Heart right ventricle (tissue), 16 donors: ENCODE results near the gene ZSWIM8. TPM values are rescaled to one million over a fixed set of nuclear protein-coding genes. Genes with fewer than 3 reads are reported as not detected.

ENCODE experiments used
- ATAC-seq, 8 donors: fragments of 200-7000 bp; cut with Tn5 transposase; one replicate each; pipeline ENCODE4 v1.9.1; 2020; ENCODE audit warnings: mild to moderate bottlenecking in 8 of 8, moderate library complexity in 8 of 8, moderate number of reproducible peaks in 1 of 8
- DNase-seq, 2 donors: peaks; one replicate each; pipeline ENCODE4 v3.0.0-alpha.2; 2020
- H3K27ac ChIP-seq, 10 donors: fragments of 200-600 bp; sonication (generic) in 2 of 10; one replicate each; pipeline versions ENCODE4 v1.5.0 to v1.8.0; 2020 to 2022; ENCODE audit warnings: mild to moderate bottlenecking in 3 of 10
- H3K27me3 ChIP-seq, 7 donors: fragments of 200-600 bp; one replicate each; pipeline ENCODE4 v1.8.0; 2021 to 2022; ENCODE audit warnings: mild to moderate bottlenecking in 2 of 7
- H3K36me3 ChIP-seq, 9 donors: fragments of 200-600 bp; sonication (generic) in 1 of 9; one replicate each; pipeline versions ENCODE4 v1.5.0 to v1.8.0; 2020 to 2022; ENCODE audit warnings: mild to moderate bottlenecking in 2 of 9
- H3K4me1 ChIP-seq, 9 donors: fragments of 200-600 bp; sonication (generic) in 1 of 9; one replicate each; pipeline versions ENCODE4 v1.5.0 to v1.8.0; 2020 to 2022; ENCODE audit warnings: mild to moderate bottlenecking in 4 of 9
- H3K4me3 ChIP-seq, 10 donors: fragments of 200-600 bp; sonication (generic) in 2 of 10; one replicate each; pipeline versions ENCODE4 v1.5.0 to v1.8.0; 2020 to 2022; ENCODE audit warnings: mild to moderate bottlenecking in 7 of 10, moderate library complexity in 2 of 10
- H3K9me3 ChIP-seq, 11 donors: fragments of 200-600 bp in 10 of 11; sonication (generic) in 2 of 11; one replicate each; pipeline versions ENCODE4 v1.5.0 to v1.8.0; 2013 to 2022; ENCODE audit warnings: mild to moderate bottlenecking in 2 of 11, control low read depth in 1 of 11, moderate library complexity in 1 of 11
- CTCF ChIP-seq, 9 donors: fragments of 200-600 bp; sonication (generic) in 2 of 9; IDR thresholded peaks; one replicate each; pipeline versions ENCODE4 v1.5.0 to v1.8.0; 2021 to 2022; ENCODE audit warnings: antibody characterized with exemption in 9 of 9, mild to moderate bottlenecking in 5 of 9, moderate library complexity in 1 of 9
- WGBS, 2 donors: extraction: QIAGEN DNeasy Blood & Tissue Kit; methylation state at CpG; one replicate each; pipeline ENCODE4 v1.1.7; 2013; ENCODE audit warnings: inconsistent platforms in 1 of 2; 5-methylcytosine and 5-hydroxymethylcytosine counted together
- intact Hi-C, 10 donors: fragments of 100-400 bp; cut with DNase I; formaldehyde crosslinking; loops; one replicate each; pipeline versions ENCODE4 v1.11.1 to v1.14.2; 2022
- polyA plus RNA-seq, 2 donors: library from polyadenylated mRNA; stranded (reverse); fragments of 200-250 nt; gene quantifications; one replicate each; pipeline ENCODE4 v1.2.3, GENCODE V29; 2013
- total RNA-seq, 10 donors: library from RNA; stranded (reverse); fragmentation: NEBNext Ultra II Directional in 3 of 10; extraction: Animal tissue kit (Norgen Biotek cat#: 25700) in 3 of 10; gene quantifications; one replicate each; pipeline versions ENCODE4 v1.2.1 to v1.2.4, GENCODE V29; 2021 to 2023
- donor health status: Arrhythmogenic right ventricular cardiomyopathy.
- donor health status: ischemic (EF 13 %, LVEDD 7.1; RV severe dilation, severe dysfunction).
- donor health status: healthy with polysubstance abuse.
- donor health status: DM: no; HTN: yes; CAD: no.
- donor health status: DM: no; HTN: no; CAD: no.
- donor health status: ischemic (EF 25% LVEDD 6.9; RV normal size, moderate dysfunction).
- donor health status: ischemic (EF 25% LVEDD 5.7; RV mildly dilated, moderate dysfunction).
- donor health status: healthy.
- donor health status: DM: yes; HTN: yes; CAD: no.
- donor health status: Ischemic cardiomyopathy.
- donor health status: ischemic (EF 35%, LVEDD 5.7; RV mildly dilated, moderate dysfunction).
- donor health status: nonischemic (EF 11% LVEDD 7.7; RV severe dilation, severe dysfunction).
- donor health status: DM: yes; HTN: yes; CAD: no.
- donor health status: PGD.
- donor health status: ischemic (EF 29% LVEDD 5.4; RV normal size, mild dysfunction).
- donor health status: nonischemic (EF 23%, LVEDD 6.1; RV moderate dilation, normal function).

Gene ZSWIM8
- total and polyA plus RNA-seq, 12 donors, result 35.2 to 139 (median 47.0) TPM

- Histone ChIP-seq H3K4me1 (peaks cover 0 to 13% (median 0%) of the 10 kb centered on the region in 9 donors), H3K9me3 (no peaks in the 10 kb centered on the region), H3K27me3 (no peaks in the 10 kb centered on the region), H3K36me3 (peaks cover 4 to 100% (median 68%) of the 10 kb centered on the region in 9 donors), H3K27ac (no peak overlapping the region), H3K4me3 (no peak overlapping the region)
- no peak for TF ChIP-seq CTCF (IDR thresholded peaks at IDR 0.05)
- ATAC-seq (no peak), DNase-seq (no peak)
- intact Hi-C loops, result no loop called here
- WGBS, 2 donors, result 89% methylated on average over 1 of the region's 1 CpG
These were observed 23.6 kb upstream of the ZSWIM8 start for GRCh38 chr10:73761781-73762180.

GRCh38 chr10:73762915-73763314, 22.5 kb upstream of the ZSWIM8 start:
- H3K36me3 ChIP-seq, result peaks cover 4 to 100% (median 78%) of the 10 kb centered on the region in 9 donors
- intact Hi-C loops, result no loop called here

GRCh38 chr10:73763343-73763742, 22.1 kb upstream of the ZSWIM8 start:
- no peak for TF ChIP-seq CTCF (IDR thresholded peaks at IDR 0.05)
- H3K36me3 ChIP-seq, result peaks cover 4 to 100% (median 82%) of the 10 kb centered on the region in 9 donors
- no peak for ATAC-seq
- no peaks in the 10 kb centered on the region for H3K27me3 ChIP-seq
- peaks cover 0 to 13% (median 0%) of the 10 kb centered on the region in 9 donors for H3K4me1 ChIP-seq
- H3K9me3 ChIP-seq, result no peaks in the 10 kb centered on the region
- no peak overlapping the region for H3K27ac ChIP-seq
- intact Hi-C loops, result no loop called here
- WGBS, 2 donors, result 94 to 98% methylated on average over 2 of the region's 2 CpGs
- DNase-seq, result no peak
- H3K4me3 ChIP-seq, result no peak overlapping the region

More at GRCh38 chr10:73762915-73763314, 22.5 kb upstream of the ZSWIM8 start:
- peaks cover 0 to 13% (median 0%) of the 10 kb centered on the region in 9 donors for H3K4me1 ChIP-seq
- H3K27ac ChIP-seq, result no peak overlapping the region
- ATAC-seq (no peak), DNase-seq (no peak)
- H3K27me3 ChIP-seq, result no peaks in the 10 kb centered on the region
- H3K4me3 ChIP-seq, result no peak overlapping the region
- TF ChIP-seq CTCF (IDR thresholded peaks at IDR 0.05), result no peak
- no peaks in the 10 kb centered on the region for H3K9me3 ChIP-seq
- WGBS, 2 donors, result 81 to 82% methylated on average over 2 of the region's 2 CpGs

GRCh38 chr10:73765066-73765465, 20.3 kb upstream of the ZSWIM8 start:
- DNase-seq (no peak), ATAC-seq (no peak)
- H3K27me3 ChIP-seq, result no peaks in the 10 kb centered on the region
- H3K36me3 ChIP-seq, result peaks cover 5 to 100% (median 90%) of the 10 kb centered on the region in 9 donors
- H3K27ac ChIP-seq, result no peak overlapping the region
- intact Hi-C loops, result no loop called here
- TF ChIP-seq CTCF (IDR thresholded peaks at IDR 0.05), result no peak
- H3K9me3 ChIP-seq, result no peaks in the 10 kb centered on the region
- peaks cover 0 to 2% (median 0%) of the 10 kb centered on the region in 9 donors for H3K4me1 ChIP-seq
- WGBS, 2 donors, result 94% methylated on average over 6 of the region's 6 CpGs
- no peak overlapping the region for H3K4me3 ChIP-seq
